ENCODE measurements around the gene HMBS. TPM values are rescaled to one million over a fixed set of nuclear protein-coding genes. Genes with fewer than 3 reads are reported as not detected.

HMBS gene
- total RNA-seq: 10.9 and 12.3 TPM in 2 replicates

GRCh38 chr11:119084663-119085436, at the start of gene HMBS:
TSS of gene HMBS (plus strand) at chr11:119084881. CDS start at chr11:119085034, 153 bp downstream.

DNA sequence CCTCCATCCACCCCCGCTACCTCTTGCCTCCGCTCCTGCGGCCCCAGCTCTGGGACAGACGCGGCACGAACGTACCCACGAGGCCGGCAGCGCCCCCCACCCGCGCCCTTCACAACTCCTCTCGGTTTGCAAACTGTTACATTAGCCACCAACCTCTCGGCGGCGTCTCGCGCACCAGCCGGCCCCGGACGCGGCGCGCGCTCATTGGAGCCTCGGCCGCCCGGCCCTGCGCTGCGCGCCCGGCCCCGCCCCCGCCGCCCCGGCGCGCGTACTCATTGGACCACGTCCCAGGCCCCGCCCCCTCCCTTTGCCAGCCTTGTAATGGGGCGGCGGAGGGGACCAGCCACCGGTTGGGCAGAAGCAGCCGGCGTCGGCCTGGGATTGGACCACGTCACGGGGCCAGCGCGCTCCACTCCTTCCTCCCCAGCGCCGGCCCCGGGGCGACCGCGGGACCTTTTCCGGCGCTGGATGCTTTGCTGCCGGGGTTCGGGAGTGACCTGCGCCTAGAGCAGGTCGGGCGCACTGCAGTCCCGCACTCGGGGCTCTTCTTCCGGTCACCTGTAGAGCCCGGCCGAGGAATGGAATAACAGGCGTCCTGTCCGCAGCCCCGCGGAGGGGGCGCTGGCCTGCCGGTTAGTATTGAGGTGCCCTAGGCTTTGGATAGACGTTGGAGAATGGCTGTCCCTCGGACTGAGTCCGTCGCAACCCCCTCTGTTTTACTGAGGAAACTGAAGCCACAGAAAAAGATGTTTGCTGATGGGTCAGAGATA, 27.5 kb upstream of the HMBS start, which contains the start of gene HYOU1:
Gene HYOU1 (minus strand): TSS at position 206 of the 770 bp plus-strand sequence. CDS start 1,045 bp downstream, outside the sequence.

GRCh38 chr11:119067371-119068222, 17.1 kb upstream of the HMBS start, which contains the start of gene VPS11:
TSS of gene VPS11 (plus strand) at chr11:119067818. CDS start at chr11:119067824, 6 bp downstream.

DNA sequence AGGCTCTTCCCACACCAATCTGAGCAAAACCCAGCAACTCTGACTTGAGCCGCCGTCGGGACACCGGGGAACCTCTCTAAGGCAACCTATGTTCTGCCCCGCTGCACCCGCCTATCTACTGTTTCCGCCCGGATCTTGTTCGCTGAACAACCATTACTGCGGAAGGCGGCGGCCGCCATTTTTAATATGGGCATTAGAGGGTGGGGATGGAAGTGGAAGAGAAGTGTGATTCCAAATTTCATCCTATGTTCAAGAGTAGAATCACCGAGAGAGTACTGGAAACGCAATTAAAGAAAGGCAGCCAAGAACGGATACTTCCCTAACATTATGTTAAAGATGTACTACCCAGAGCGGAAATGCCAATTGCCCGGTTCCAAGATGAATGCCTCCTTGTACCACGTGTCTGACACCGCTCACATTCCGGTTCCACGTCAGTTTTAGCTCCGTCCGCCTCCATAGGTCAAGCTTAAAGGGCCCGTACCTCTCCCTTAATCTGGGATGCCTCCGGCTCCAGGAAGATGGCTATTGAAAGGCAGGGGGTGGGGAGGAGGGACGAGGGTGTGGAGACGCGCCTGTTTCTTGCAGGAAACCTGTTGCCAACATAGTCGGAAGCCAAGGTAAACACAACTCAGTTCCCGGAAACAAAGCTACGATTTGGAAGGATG, 17.2 kb downstream of the HMBS start, which contains the start of gene DPAGT1:
Gene DPAGT1 (minus strand): TSS at position 95 of the 665 bp plus-strand sequence. CDS start 198 bp downstream, outside the sequence.

GRCh38 chr11:119106564-119107537, 22.2 kb downstream of the HMBS start, which contains the start of gene C2CD2L:
TSS of gene C2CD2L (plus strand) at chr11:119107344. CDS start at chr11:119107742, 398 bp downstream.

GRCh38 chr11:119121008-119121810, 36.5 kb downstream of the HMBS start, which contains the start of gene HINFP:
TSS of gene HINFP (plus strand) at chr11:119121580. CDS start at chr11:119126945, 5,365 bp downstream.

Other genes with a start within 250 kb of the HMBS start
- not detected in 2 replicates for gene CXCR5, start 201.0 kb upstream of the HMBS start, total RNA-seq
- gene BCL9L, start 159.0 kb upstream of the HMBS start, total RNA-seq: 10.4 and 21.6 TPM in 2 replicates
- gene UPK2, start 128.6 kb upstream of the HMBS start, total RNA-seq: not detected in 2 replicates
- gene FOXR1, start 113.1 kb upstream of the HMBS start, total RNA-seq: not detected in 2 replicates
- 25.0 and 28.0 TPM in 2 replicates for gene CENATAC, start 86.7 kb upstream of the HMBS start, total RNA-seq
- 1,706 and 2,770 TPM in 2 replicates for gene RPS25, start 66.5 kb upstream of the HMBS start, total RNA-seq
- gene TRAPPC4, start 66.1 kb upstream of the HMBS start, total RNA-seq: 52.0 TPM in 2 replicates
- 16.9 and 23.3 TPM in 2 replicates for gene SLC37A4, start 54.0 kb upstream of the HMBS start, total RNA-seq
- gene HYOU1, start 27.7 kb upstream of the HMBS start, total RNA-seq: 193 and 228 TPM in 2 replicates
- 23.1 and 25.0 TPM in 2 replicates for gene VPS11, start 17.1 kb upstream of the HMBS start, total RNA-seq
- gene DPAGT1, start 17.0 kb downstream of the HMBS start, total RNA-seq: 29.9 and 36.0 TPM in 2 replicates
- gene C2CD2L, start 22.5 kb downstream of the HMBS start, total RNA-seq: 4.4 and 5.5 TPM in 2 replicates
- gene HINFP, start 36.7 kb downstream of the HMBS start, total RNA-seq: 19.8 and 21.8 TPM in 2 replicates
- 0.13 and 0.57 TPM in 2 replicates for gene ABCG4, start 64.2 kb downstream of the HMBS start, total RNA-seq
- 8.5 and 13.9 TPM in 2 replicates for gene NLRX1, start 83.8 kb downstream of the HMBS start, total RNA-seq
- not detected in 2 replicates for gene NHERF4, start 100.6 kb downstream of the HMBS start, total RNA-seq
- gene CBL, start 121.5 kb downstream of the HMBS start, total RNA-seq: 36.7 and 46.1 TPM in 2 replicates
- 2,944 and 4,036 TPM in 2 replicates for gene MCAM, start 232.2 kb downstream of the HMBS start, total RNA-seq
- 7.7 and 12.1 TPM in 2 replicates for gene RNF26, start 249.6 kb downstream of the HMBS start, total RNA-seq